Esophagus squamous epithelium (tissue), 4 donors: ENCODE results near the gene ZNF416.

Experiments
- POLR2A ChIP-seq, 4 donors: fragments of 450-650 bp; IDR thresholded peaks; one replicate each; pipeline ENCODE4 v1.6.1; 2017; ENCODE audit warnings: antibody characterized with exemption in 4 of 4, mild to moderate bottlenecking in 4 of 4, moderate library complexity in 3 of 4
- TF ChIP-seq, protein P1 (sequence below), 6 experiments: fragments of 450-650 bp in 4 of 6; fragments of 200-600 bp in 2 of 6; sonication (generic) in 2 of 6; IDR thresholded peaks; one replicate each; pipeline ENCODE4 v1.5.1; 2016 to 2019; ENCODE audit warnings: antibody characterized with exemption in 6 of 6, mild to moderate bottlenecking in 4 of 6, moderate library complexity in 4 of 6

- TF ChIP-seq POLR2A (IDR thresholded peaks at IDR 0.05): no peak
- TF ChIP-seq, protein P1, sequence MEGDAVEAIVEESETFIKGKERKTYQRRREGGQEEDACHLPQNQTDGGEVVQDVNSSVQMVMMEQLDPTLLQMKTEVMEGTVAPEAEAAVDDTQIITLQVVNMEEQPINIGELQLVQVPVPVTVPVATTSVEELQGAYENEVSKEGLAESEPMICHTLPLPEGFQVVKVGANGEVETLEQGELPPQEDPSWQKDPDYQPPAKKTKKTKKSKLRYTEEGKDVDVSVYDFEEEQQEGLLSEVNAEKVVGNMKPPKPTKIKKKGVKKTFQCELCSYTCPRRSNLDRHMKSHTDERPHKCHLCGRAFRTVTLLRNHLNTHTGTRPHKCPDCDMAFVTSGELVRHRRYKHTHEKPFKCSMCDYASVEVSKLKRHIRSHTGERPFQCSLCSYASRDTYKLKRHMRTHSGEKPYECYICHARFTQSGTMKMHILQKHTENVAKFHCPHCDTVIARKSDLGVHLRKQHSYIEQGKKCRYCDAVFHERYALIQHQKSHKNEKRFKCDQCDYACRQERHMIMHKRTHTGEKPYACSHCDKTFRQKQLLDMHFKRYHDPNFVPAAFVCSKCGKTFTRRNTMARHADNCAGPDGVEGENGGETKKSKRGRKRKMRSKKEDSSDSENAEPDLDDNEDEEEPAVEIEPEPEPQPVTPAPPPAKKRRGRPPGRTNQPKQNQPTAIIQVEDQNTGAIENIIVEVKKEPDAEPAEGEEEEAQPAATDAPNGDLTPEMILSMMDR (IDR thresholded peaks at IDR 0.05): no peak
Observed at GRCh38 chr19:57615346-57615745, 36.6 kb upstream of the ZNF416 start.
